Cardiac ventricle fibroblast (primary cell): ENCODE results near the gene TFDP1. TPM values are rescaled to one million over a fixed set of nuclear protein-coding genes. Genes with fewer than 3 reads are reported as not detected.

ENCODE experiments used
- total RNA-seq: library from RNA; depleted of rRNA; stranded (reverse); fragments of >200 nt; gene quantifications from 2 replicates; pipeline ENCODE4 v1.2.3, GENCODE V29; 2015

Gene TFDP1
- total RNA-seq, result 41.6 and 62.7 TPM in 2 replicates

GRCh38 chr13:113584205-113584869 is at the start of gene TFDP1:
TFDP1 (plus strand) TSS chr13:113584753; CDS start chr13:113585838, 1,085 bp downstream.

GRCh38 chr13:113657851-113658741 is 73.5 kb downstream of the TFDP1 start, which contains the start of gene ATP4B:
ATP4B (minus strand) TSS chr13:113658198; CDS start chr13:113658144, 54 bp downstream.

GRCh38 chr13:113666951-113667701 is 82.6 kb downstream of the TFDP1 start, which contains the start of gene GRK1:
GRK1 (plus strand) TSS chr13:113667219; CDS start chr13:113667387, 168 bp downstream.

Other genes starting within 250 kb of the TFDP1 start
- 0.25 TPM in 1 of 2 replicates, not detected in the other for gene GRTP1, start 220.6 kb upstream of the TFDP1 start, total RNA-seq
- gene ADPRHL1, start 131.3 kb upstream of the TFDP1 start, total RNA-seq, result 0.75 and 2.7 TPM in 2 replicates
- 5.7 and 7.2 TPM in 2 replicates for gene DCUN1D2, start 94.0 kb upstream of the TFDP1 start, total RNA-seq
- not detected in 2 replicates for gene ATP4B, start 73.4 kb downstream of the TFDP1 start, total RNA-seq
- gene GRK1, start 82.5 kb downstream of the TFDP1 start, total RNA-seq, result not detected in 2 replicates
- gene TMEM255B, start 174.5 kb downstream of the TFDP1 start, total RNA-seq, result under 0.01 TPM in 1 of 2 replicates, not detected in the other